Heart right ventricle (tissue), 16 donors: Measurements from ENCODE around the gene OCA2. TPM values are rescaled to one million over a fixed set of nuclear protein-coding genes. Genes with fewer than 3 reads are reported as not detected.

Source experiments
- ATAC-seq, 8 donors: fragments of 200-7000 bp; cut with Tn5 transposase; one replicate each; pipeline ENCODE4 v1.9.1; 2020; ENCODE audit warnings: mild to moderate bottlenecking in 8 of 8, moderate library complexity in 8 of 8, moderate number of reproducible peaks in 1 of 8
- DNase-seq, 2 donors: peaks; one replicate each; pipeline ENCODE4 v3.0.0-alpha.2; 2020
- H3K27ac ChIP-seq, 10 donors: fragments of 200-600 bp; sonication (generic) in 2 of 10; one replicate each; pipeline versions ENCODE4 v1.5.0 to v1.8.0; 2020 to 2022; ENCODE audit warnings: mild to moderate bottlenecking in 3 of 10
- H3K27me3 ChIP-seq, 7 donors: fragments of 200-600 bp; one replicate each; pipeline ENCODE4 v1.8.0; 2021 to 2022; ENCODE audit warnings: mild to moderate bottlenecking in 2 of 7
- H3K36me3 ChIP-seq, 9 donors: fragments of 200-600 bp; sonication (generic) in 1 of 9; one replicate each; pipeline versions ENCODE4 v1.5.0 to v1.8.0; 2020 to 2022; ENCODE audit warnings: mild to moderate bottlenecking in 2 of 9
- H3K4me1 ChIP-seq, 9 donors: fragments of 200-600 bp; sonication (generic) in 1 of 9; one replicate each; pipeline versions ENCODE4 v1.5.0 to v1.8.0; 2020 to 2022; ENCODE audit warnings: mild to moderate bottlenecking in 4 of 9
- H3K4me3 ChIP-seq, 10 donors: fragments of 200-600 bp; sonication (generic) in 2 of 10; one replicate each; pipeline versions ENCODE4 v1.5.0 to v1.8.0; 2020 to 2022; ENCODE audit warnings: mild to moderate bottlenecking in 7 of 10, moderate library complexity in 2 of 10
- H3K9me3 ChIP-seq, 11 donors: fragments of 200-600 bp in 10 of 11; sonication (generic) in 2 of 11; one replicate each; pipeline versions ENCODE4 v1.5.0 to v1.8.0; 2013 to 2022; ENCODE audit warnings: mild to moderate bottlenecking in 2 of 11, control low read depth in 1 of 11, moderate library complexity in 1 of 11
- WGBS, 2 donors: extraction: QIAGEN DNeasy Blood & Tissue Kit; methylation state at CpG; one replicate each; pipeline ENCODE4 v1.1.7; 2013; ENCODE audit warnings: inconsistent platforms in 1 of 2; 5-methylcytosine and 5-hydroxymethylcytosine counted together
- intact Hi-C, 10 donors: fragments of 100-400 bp; cut with DNase I; formaldehyde crosslinking; loops; one replicate each; pipeline versions ENCODE4 v1.11.1 to v1.14.2; 2022
- polyA plus RNA-seq, 2 donors: library from polyadenylated mRNA; stranded (reverse); fragments of 200-250 nt; gene quantifications; one replicate each; pipeline ENCODE4 v1.2.3, GENCODE V29; 2013
- total RNA-seq, 10 donors: library from RNA; stranded (reverse); fragmentation: NEBNext Ultra II Directional in 3 of 10; extraction: Animal tissue kit (Norgen Biotek cat#: 25700) in 3 of 10; gene quantifications; one replicate each; pipeline versions ENCODE4 v1.2.1 to v1.2.4, GENCODE V29; 2021 to 2023
- TF ChIP-seq, protein P1 (sequence below), 9 donors: fragments of 200-600 bp; sonication (generic) in 2 of 9; IDR thresholded peaks; one replicate each; pipeline versions ENCODE4 v1.5.0 to v1.8.0; 2021 to 2022; ENCODE audit warnings: antibody characterized with exemption in 9 of 9, mild to moderate bottlenecking in 5 of 9, moderate library complexity in 1 of 9
- donor health status: Arrhythmogenic right ventricular cardiomyopathy.
- donor health status: ischemic (EF 13 %, LVEDD 7.1; RV severe dilation, severe dysfunction).
- donor health status: healthy with polysubstance abuse.
- donor health status: DM: no; HTN: yes; CAD: no.
- donor health status: DM: no; HTN: no; CAD: no.
- donor health status: ischemic (EF 25% LVEDD 6.9; RV normal size, moderate dysfunction).
- donor health status: ischemic (EF 25% LVEDD 5.7; RV mildly dilated, moderate dysfunction).
- donor health status: healthy.
- donor health status: DM: yes; HTN: yes; CAD: no.
- donor health status: Ischemic cardiomyopathy.
- donor health status: ischemic (EF 35%, LVEDD 5.7; RV mildly dilated, moderate dysfunction).
- donor health status: nonischemic (EF 11% LVEDD 7.7; RV severe dilation, severe dysfunction).
- donor health status: DM: yes; HTN: yes; CAD: no.
- donor health status: PGD.
- donor health status: ischemic (EF 29% LVEDD 5.4; RV normal size, mild dysfunction).
- donor health status: nonischemic (EF 23%, LVEDD 6.1; RV moderate dilation, normal function).

Gene OCA2
- total and polyA plus RNA-seq, 12 donors: 0.04 to 0.32 (median 0.17) TPM; not detected in 6

DNA sequence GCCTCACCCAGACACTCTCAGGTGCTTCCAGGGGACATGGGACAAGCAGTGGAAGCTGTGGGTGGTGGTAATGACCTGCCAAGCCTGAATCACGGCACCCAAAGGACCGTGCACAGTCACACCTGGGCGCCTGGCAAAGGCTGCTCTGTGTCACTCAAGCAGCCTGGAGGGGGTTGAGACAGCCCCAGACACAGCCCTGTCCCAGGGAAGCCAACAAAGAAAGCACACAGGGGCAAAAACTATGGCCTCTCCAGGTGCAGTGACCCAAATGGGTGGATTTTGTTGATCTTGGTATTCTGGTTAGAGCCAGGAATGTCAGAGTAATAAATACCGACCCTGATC lies 15.0 kb upstream of the OCA2 start:
- Histone ChIP-seq H3K4me1 (no peaks in the 10 kb centered on the region), H3K36me3 (peaks cover 0 to 86% (median 46%) of the 10 kb centered on the region in 9 donors), H3K27ac (no peak overlapping the region), H3K4me3 (no peak overlapping the region), H3K27me3 (no peaks in the 10 kb centered on the region), H3K9me3 (no peaks in the 10 kb centered on the region)
- WGBS, 2 donors: 95 to 97% methylated on average over 4 of the region's 4 CpGs
- intact Hi-C loops: no loop called here
- TF ChIP-seq, protein P1, sequence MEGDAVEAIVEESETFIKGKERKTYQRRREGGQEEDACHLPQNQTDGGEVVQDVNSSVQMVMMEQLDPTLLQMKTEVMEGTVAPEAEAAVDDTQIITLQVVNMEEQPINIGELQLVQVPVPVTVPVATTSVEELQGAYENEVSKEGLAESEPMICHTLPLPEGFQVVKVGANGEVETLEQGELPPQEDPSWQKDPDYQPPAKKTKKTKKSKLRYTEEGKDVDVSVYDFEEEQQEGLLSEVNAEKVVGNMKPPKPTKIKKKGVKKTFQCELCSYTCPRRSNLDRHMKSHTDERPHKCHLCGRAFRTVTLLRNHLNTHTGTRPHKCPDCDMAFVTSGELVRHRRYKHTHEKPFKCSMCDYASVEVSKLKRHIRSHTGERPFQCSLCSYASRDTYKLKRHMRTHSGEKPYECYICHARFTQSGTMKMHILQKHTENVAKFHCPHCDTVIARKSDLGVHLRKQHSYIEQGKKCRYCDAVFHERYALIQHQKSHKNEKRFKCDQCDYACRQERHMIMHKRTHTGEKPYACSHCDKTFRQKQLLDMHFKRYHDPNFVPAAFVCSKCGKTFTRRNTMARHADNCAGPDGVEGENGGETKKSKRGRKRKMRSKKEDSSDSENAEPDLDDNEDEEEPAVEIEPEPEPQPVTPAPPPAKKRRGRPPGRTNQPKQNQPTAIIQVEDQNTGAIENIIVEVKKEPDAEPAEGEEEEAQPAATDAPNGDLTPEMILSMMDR (IDR thresholded peaks at IDR 0.05): no peak
- ATAC-seq: no peak
- DNase-seq: no peak

DNA sequence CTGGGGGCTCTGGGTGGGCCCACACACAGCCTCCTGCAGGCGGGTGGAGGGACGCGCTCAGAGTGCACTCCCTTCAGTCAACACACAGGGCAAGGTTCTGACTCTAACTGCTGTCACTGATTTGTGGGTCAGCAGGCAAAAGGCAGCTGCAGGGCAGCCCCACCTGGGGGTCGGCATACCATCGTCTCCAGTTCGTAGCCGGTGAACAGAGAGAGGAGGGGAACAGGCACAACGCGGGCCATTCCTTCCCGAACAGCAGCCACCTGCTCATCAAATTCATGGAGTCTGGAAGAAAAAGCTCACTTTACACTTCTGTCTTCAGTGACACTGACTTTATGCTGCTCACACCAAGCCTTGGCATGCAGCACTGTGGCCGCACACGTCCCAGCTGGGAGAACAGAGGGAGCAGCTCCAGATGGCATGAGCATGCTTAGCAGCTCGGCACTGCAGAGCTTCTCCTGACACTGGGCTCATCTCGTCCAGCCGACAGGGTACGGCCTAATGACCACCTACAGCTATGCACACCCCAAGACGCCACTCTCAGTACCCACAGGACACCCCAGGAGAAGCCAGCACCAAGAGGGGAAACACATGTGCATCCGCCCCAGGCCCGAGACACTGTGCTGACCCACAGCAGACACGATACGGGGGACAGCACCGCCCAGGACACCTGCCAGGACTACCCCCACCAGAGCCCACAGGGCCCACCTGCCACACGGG lies 14.4 kb upstream of the OCA2 start:
- Histone ChIP-seq H3K27ac (no peak overlapping the region), H3K9me3 (no peaks in the 10 kb centered on the region), H3K4me3 (no peak overlapping the region), H3K4me1 (no peaks in the 10 kb centered on the region), H3K27me3 (no peaks in the 10 kb centered on the region), H3K36me3 (peaks cover 0 to 81% (median 44%) of the 10 kb centered on the region in 9 donors)
- intact Hi-C loops: no loop called here
- ATAC-seq (no peak), DNase-seq (no peak)
- 95 to 97% methylated on average over 23 of the region's 23 CpGs for WGBS, 2 donors
- TF ChIP-seq, protein P1 (IDR thresholded peaks at IDR 0.05): no peak

- Histone ChIP-seq H3K27me3 (peaks cover 0 to 2% (median 0%) of the 10 kb centered on the region in 7 donors), H3K27ac (no peak overlapping the region), H3K4me1 (no peaks in the 10 kb centered on the region), H3K4me3 (no peak overlapping the region), H3K36me3 (peaks cover 0 to 75% (median 44%) of the 10 kb centered on the region in 9 donors), H3K9me3 (no peaks in the 10 kb centered on the region)
- ATAC-seq: no peak
- TF ChIP-seq, protein P1 (IDR thresholded peaks at IDR 0.05): no peak
- 96 to 97% methylated on average over 26 of the region's 26 CpGs for WGBS, 2 donors
- no peak for DNase-seq
- intact Hi-C loops: no loop called here
These were observed 13.8 kb upstream of the OCA2 start for GRCh38 chr15:28112962-28113361.

DNA sequence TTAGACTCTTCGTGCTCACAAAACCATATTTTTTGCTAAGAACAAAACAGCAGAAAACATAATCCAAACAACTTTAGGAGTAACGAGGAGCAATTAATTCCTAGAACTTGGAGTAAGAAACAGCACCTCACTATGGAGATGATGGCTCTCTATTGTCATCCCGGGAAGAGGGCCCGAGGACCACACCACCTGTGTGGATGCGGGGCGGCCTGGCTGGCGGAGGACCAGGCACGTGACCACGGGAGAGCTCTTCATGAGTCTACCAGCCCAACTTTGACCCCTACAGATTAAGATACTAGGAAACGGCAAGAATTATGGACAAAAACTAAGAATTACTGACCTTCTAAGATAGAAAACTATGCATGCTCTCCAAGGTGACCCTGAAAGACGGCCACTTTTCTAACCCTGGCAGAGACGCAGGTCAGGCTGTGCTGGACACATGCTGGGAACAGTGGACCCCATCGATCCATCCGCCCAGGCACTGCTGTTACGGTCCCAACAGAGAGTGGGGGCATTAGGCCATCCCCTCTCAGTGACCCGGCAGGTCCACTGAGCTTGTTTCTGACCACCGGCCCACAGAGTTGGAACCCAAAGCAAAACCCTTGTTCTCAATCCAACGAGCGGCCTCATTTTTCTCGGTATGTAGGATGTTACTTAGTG lies 13.1 kb upstream of the OCA2 start:
- Histone ChIP-seq H3K27me3 (peaks cover 0 to 9% (median 5%) of the 10 kb centered on the region in 7 donors), H3K27ac (no peak overlapping the region), H3K36me3 (peaks cover 0 to 68% (median 44%) of the 10 kb centered on the region in 9 donors), H3K4me3 (no peak overlapping the region), H3K9me3 (no peaks in the 10 kb centered on the region), H3K4me1 (peaks cover 0 to 7% (median 6%) of the 10 kb centered on the region in 9 donors)
- WGBS, 2 donors: 95% methylated on average over 20 of the region's 20 CpGs
- TF ChIP-seq, protein P1 (IDR thresholded peaks at IDR 0.05): no peak
- intact Hi-C loops: no loop called here
- ATAC-seq: no peak
- no peak for DNase-seq
